Stimulated activated CD8-positive, alpha-beta memory T cell treated with anti-CD3 and anti-CD28 coated beads, Interleukin-2, amount 100 ng/mL, for 1 hour (primary cell): ENCODE data around the gene CRAT.

Experiments
- DNase-seq, 2 donors: peaks; one replicate each; pipeline ENCODE4 v3.0.0-alpha.2; 2020; ENCODE audit warnings: low read depth in 2 of 2

The CRAT gene

DNA sequence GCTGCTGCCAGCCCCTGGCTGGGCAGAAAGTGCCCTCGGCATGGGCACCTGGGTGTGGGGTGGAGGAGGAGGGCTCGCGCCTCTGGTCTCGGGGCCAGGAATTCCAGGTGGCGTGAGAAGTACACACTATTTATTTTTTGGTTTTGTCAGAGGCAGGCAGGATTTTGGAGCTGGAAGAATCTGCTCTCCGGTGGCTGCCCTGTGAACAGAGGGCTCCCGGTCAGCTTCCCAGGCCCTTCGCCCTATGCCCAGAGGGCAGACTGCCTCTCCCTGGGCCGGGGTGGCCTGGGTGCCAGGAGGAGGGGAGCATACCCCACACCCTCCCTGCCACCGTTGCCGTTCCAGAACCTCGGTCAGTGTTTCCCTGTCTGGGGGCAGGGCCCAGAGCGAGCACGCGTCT lies 21.3 kb downstream of the CRAT start:
- DNase-seq = no peak

DNA sequence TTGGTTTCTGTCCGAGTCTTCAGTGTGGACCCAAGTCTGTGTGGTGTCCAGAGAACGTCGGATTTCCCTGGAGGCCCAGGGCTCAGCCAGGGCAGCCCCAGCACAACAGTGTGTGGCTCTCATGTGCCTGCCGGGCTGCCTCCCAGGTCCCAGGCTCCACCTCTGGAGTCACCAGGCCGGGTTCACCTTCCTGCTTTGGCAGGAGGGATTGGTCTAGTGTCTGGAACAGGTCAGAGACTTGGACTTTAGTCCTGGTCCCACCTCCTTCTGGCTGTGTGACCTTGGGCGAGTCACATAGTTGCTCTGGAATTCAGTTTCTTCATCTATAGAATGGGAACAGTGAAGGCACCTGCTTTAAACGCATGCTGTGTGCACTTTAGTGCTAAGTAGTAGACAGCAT lies 26.5 kb downstream of the CRAT start:
- DNase-seq = no peak

DNA sequence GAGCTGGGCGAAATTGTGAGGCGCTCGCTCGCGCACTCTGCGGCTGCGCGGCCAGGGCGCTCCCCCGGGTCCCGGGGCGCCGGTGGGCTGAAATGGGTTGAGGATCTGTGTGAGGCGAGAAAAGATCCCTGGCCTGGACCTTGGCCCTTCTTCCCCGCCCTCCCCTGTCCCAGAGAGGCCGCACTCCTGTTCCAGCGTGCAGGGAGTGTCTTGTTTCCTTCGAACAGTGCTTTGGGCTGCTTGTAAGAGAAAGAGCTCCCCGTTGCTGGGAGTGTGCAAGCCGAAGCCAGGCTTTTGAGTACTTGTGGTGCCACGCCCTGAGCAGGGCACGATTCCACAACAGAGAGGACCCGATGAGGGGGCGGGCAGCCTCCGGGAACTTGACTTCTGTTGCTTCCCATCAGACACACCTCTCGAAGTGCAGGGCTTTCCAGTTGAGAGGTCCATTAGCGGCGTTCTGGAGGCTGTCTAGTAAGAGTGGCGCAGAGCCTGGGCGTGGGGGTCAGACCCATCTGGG lies 29.1 kb downstream of the CRAT start:
- no peak for DNase-seq

DNA sequence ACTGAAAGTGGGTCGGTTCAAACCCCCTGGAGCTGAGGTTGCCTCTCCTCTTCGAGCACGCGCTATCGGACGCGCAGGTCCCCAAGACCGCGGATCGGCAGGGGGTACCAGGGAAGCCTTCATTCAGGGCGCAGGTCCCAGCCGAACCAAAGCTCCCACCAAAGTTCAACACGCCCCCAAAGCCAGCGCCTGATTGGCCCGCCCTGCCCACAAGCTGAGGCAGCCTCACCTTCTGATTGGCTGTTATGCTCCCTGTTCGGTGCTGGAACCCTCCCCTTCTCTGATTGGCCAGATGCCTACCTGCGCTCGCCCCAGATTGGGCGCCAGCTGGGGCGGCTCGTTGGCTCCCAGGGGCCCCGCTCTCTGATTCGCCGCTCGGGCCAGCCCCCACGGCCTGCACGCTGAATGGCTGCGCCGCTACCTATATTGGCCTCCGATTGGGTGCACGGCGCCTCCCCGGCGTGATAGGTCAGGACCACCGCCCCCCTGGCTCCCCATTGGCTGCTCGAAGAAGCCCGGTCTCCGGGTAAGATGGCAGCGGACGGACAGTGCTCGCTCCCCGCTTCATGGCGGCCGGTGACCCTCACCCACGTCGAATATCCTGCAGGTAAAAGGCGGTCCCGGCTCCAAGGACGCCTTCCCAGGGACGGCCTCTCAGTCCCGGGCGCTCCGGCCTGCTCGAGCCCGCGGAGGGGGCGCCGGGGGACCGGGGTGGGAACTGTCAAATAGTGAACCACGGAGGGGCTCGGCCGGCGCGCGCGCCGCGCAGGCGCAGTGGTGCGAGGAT lies 29.8 kb downstream of the CRAT start, which contains the start of gene DOLPP1:
TSS of gene DOLPP1 (plus strand) at position 511 of the 787 bp plus-strand sequence. CDS start at position 532, 21 bp downstream.
- DNase-seq = peak; percentile 96 to 98

DNA sequence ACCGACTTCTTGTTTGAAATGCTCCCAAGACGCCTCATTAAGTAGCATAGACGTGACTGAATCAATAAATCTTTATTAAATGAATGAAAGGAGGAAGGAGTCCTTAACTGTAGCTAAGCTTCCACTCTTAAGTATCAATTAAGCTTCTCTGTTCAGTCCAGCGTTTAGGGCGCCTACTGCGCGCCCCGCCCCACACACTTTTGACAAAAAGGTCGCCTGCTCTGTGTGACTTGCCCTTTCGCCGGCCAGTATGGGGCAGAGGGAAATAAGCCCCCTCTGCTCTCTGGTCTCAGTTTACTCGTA lies 30.3 kb downstream of the CRAT start:
- no peak for DNase-seq

DNA sequence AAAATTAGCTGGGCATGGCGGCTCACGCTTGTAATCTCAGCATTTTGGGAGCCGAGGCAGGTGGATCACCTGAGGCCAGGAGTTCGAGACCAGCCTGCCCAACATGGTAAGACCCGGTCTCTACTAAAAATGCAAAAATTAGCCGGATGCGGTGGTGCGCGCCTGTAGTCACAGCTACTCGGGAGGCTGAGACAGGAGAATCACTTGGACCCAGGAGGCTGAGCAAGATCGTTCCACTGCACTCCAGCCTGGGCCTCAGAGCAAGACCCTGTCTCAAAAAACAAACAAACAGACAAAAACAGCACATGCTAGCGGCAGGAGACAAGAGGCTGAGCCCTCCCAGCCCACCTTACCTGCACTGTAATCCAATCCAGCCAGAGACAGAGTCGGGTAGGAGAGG lies 30.8 kb downstream of the CRAT start:
- DNase-seq = no peak

DNA sequence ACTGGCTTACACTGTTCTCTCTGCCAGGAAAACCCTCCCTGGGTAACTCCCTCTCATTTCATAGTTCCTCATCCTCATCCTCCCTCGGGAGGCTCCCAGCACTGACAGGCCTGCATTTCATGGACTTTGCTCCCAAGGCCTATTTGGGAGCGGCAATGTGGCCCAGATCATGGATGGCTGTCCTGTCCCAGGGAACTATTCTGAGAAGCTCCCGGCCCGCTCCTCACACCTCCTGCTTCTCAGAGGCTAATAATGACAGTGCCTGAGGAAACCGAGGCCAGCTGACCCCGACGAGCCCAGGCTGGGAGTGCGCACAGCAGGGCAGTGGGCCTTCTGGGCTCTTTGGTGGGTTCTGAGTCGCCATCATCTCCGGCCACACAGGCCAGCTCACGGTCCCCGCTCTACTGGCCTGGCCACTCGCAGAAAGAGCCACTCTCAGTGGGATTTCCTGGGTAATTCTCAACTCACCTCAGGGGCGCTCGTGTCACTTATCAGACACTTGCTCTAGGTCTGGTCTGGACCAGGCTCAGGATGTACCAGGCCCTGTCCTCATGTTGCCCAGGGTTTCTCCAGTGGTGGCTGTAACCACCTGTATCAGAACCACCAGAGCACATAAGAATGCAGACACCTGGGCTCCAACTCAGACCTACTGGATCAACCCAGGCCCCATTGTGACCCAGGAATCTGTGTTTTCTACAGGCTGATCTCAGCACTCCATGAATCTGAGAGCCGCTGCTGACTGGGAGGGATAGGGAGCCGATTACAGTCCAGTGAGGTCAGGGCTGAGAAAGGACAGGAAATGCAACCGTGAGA lies 31.7 kb downstream of the CRAT start:
- no peak for DNase-seq

DNA sequence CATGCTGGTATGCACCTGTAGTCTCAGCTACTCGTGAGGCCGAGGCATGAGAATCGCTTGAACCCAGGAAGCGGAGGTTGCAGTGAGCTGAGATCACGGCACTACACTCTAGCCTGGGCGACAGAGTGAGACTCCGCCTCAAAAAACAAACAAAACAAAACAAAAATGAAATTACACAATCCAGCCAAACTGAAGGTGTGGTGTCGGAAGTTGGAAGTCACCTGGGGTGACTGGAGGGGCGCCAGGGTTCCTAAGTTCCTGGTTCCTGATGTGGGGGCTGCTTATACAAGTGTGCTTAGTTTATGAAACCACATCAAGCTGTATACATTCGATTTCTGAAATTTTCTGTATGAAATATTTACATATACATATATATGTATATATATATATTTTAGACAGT lies 33.4 kb downstream of the CRAT start:
- no peak for DNase-seq

DNA sequence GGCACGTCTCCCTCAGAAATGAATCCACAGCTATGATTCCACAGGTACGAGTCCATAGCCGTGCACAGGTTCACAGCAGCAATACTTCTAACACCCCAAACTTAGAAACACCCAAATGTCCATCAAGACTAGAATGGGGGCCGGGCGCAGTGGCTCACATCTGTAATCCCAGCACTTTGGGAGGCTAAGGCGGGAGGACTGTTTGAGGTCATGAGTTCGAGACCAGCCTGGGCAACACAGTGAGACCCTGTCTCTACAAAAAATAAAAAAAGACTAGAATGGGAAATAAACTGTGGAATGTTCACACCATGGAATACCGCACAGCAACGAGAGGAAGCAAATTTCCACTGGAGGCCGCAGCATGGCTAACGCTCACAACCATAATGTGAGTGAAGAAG lies 34.0 kb downstream of the CRAT start:
- DNase-seq = no peak

DNA sequence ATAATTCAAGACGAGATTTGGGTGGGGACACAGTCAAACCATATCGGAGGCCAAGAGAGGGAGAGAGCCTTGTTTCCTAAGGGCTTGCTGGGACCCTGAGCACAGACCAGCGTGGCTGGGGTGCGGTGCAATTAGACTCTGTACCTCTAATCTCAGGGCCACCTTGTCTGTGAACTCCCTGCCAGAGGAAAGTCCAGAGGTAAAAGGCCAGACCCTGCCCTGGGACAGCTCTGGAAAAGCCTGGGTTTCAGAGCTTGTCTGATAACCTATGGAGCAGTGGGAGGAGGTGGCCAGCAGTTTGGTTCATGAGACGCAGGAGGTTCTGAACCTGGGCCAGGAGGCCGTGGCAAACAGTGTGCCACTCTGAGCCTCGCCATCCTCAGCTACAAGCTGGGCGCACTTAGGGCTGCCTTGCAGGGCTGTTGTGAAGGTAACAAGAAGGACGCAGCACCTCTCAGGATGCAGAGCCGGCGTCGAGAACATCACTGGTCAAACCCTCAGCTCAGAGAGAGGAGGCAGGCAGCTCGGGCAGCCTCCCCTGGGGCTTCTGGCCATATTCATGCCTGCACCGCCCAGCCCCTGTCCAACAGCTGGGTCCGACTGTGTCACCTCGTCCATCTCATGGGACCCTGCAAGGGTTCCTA lies 34.5 kb downstream of the CRAT start:
- no peak for DNase-seq

DNA sequence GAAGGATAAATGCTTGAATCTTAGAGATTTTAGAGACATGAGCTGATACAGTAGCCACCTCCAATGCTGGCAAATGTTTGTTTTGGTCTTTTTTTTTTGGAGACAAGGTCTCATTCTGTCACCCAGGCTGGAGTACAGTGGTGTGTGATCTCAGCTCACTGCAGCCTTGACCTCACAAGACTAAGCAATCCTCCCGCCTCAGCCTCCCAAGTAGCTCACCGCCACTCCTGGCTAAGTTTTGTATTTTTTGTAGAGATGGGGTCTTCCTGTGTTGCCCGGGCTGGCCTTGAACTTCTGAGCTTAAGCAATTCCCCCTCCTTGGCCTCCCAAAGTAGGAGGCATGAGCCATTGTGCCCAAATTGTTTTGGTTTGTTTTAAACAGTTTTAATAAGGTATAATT lies 36.5 kb downstream of the CRAT start:
- no peak for DNase-seq

DNA sequence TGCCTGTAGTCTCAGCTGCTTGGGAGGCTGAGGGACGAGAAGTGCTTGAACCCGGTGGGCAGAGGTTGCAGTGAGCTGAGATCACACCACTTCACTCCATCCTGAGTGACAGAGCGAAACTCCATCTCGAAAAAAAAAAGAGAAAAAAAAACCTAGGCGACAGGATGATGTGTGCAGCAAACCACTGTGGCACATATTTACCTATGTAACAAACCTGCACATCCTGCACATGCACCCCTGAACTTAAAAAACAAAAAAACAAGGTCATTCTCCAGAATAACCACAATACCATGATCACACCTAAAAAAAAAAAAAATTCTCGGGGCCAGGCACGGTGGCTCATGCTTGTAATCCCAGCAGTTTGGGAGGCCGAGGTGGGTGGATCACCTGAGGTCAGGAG lies 37.2 kb downstream of the CRAT start:
- DNase-seq = no peak

DNA sequence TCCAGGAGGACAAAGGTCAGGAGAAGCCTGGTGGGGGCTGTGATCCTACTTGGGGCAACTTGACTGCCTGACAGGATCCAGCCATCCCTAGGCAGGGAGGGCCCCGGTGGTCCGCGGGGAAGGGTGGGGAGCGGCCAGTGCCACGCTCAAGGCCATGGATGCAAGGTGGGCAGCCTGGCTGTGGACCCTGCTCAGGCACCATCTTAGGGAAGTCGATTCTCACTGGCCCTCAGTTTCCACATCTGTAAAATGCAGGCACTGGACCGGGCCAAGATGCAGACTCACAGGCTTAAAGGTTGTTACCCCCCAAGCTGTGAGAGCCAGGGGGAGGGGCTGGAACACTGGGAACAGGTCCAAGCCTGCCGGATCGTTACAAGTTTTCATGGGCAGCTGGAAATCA lies 38.4 kb downstream of the CRAT start:
- DNase-seq = no peak

DNA sequence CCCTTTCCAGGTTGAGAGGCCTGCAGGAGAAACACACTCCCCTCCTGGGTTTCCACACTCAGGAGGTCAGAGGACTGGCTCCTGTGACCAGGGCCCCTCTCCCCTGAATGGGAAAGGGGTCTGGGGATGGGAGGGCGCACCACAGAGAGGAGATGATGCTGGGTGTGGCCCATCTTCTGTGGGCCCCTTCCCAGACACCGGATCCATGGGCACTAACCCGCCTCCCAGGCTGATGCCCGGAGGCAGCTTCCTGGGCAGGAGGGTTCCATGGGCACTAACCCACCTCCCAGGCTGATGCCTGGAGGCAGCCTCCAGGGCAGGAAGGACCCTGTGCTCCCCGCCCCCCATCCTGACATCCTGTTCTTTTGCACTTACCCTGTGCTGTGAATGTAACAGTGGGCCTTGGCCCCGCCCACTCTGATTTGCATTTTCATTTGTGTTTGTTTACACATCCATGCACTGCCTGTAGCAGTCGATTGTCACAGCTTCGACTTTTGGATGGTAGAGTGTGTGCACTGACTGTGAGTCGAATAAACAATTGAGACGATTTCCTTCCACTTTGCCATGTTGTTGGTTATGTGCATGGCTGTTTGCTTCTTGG lies 39.0 kb downstream of the CRAT start:
- DNase-seq = no peak

DNA sequence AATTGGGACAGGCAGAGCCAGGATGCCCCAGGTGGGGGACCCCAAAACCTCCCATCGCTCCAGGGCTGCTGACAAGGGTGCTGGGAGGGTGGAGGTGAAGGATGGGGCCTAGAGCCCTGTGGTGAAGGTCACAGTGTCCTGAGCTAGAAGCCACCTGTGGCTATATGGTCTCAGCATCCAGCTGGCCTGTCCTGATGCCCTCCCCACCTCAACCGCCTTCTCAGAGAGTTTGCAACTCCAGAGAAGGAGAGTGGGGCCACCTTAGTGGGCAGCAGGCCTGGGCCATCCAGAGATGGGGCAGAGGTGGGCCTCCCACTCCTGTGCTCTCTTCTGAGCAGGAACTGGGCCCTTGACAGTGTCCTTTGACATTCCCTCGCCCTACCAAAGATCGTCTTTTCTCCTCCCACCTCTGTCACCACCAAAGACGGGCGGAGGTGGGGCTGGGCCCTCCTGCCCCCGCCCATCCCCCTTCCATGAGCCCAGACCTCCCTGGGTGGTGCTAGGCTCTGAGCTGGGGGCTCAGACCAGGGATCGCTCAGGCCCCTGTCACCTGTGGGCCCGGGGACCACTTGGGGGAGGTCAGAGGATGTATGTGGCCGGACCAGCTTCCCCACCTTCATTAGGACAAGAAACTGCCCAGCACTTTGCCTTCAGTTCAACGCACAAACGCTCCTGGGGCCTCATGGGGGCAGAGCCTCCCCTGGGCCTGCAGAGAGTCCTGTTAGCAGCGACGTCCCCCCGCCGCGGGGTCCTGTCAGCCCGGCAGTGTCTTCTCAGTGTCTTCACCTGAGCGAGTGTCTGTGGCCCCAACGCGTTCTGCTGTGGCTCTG lies 39.7 kb downstream of the CRAT start:
- DNase-seq = no peak

DNA sequence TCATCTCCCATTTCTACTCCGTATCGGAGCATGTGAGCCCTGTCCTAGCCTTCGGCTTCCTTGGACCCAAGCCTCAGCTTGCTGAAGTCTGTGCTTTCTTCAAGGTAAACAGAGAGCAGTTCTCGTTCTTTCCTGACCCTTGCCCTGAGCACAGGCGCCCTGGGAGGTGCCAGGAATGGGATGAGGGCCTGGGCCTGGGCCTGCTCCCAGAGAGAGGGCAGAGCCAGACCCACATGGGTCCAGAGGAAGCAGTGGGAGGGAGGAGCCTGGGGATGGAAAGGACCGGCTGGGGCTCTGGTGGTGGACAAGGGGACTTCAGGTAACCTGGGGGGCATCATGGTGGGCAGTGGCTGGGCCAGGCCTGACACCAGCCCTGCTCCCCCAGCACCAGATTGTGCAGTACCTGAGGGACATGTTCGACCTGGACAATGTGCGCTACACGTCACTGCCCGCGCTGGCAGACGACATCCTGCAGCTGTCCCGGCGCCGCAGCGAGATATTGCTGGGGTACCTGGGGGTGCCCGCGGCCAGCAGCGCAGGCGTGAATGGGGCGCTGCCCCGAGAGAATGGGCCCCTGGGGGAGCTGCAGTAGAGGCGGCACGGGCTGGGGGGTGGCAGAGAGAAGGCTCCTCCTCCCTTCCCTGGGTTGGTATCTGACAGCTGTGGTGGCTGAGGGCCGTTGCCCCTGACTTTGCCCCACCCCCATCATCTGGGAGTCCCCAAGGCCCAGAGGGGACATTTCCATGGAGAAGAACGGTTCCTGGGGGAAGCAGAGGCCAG lies 40.5 kb downstream of the CRAT start:
- no peak for DNase-seq

DNA sequence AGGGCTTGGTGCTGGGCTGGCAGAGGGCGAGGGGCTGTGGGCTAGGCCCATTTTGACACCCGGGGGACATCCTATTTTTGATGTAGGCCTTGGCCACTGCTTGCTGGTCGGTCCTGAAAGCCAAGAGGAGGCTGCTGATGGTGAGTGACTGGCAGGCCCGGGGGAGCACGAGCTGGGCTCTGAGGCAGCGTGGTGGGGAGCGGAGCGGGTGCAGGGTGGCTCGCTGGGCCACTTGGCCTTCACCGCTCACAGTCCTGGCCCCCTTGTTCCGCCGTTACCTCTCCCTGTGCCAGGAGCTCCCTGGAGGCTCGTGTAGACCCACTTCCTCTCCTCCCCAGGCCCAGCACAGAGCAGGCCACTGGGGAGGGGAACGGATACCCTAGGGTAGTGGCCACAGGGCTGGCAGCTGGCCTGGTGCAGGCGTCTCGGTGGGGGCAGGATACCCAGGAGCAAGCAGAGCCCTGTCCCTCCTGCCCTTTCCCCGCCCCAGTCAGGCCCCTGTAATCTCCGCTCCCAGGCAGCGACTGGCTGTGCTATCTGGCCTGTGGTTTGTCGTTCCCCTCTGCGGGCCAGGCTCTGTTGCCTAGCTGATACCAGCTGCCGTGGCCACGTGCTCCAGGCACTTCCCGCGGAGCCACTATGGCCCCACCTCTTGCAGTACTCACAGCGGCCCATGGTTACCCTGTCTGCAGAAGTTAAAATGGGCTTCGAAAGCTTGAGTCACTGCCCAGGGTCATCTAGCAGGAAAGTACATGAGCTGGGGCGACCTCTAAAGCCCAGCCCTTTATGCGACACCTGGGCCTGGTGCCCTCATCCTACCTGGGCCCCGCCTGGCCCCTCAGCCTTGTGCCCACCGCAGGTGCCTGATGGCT lies 41.4 kb downstream of the CRAT start:
- peak; percentile 30 to 32 for DNase-seq

DNA sequence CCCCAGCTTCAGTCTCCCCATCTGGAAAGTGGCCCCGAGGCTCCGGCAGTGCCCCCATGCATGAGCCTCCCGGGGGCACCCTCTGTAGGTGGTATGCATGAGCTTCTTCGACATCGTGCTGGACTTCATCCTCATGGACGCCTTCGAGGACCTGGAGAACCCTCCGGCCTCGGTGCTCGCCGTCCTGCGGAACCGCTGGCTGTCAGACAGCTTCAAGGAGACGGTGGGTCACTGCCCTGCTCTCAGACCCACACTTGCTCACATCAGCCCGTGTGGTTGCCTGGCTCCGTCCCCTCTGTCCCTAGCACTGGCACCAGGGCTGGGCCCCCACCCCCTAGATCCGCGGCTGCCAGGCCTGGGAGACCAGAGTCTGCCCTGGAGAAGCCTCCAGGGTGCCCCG lies 42.5 kb downstream of the CRAT start:
- no peak for DNase-seq

DNA sequence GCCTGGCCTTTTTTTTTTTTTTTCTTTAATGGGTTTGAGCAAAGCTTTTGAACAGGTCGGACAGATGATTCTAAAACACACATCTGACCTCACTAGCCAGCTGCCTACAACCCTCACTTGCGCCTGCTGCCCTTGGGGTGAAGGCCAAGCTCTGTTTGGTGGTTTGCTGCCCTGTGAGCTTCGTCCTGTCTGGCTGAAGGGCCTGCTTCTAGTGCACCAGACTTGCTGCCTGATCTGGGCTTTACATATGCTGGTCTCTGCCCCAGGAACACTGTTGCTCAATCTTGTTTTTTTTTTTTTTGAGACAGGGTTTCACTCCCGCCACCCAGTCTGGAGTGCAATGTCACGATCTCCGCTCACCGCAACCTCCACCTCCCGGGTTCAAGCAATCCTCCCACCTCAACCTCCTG lies 46.1 kb downstream of the CRAT start:
- no peak for DNase-seq

DNA sequence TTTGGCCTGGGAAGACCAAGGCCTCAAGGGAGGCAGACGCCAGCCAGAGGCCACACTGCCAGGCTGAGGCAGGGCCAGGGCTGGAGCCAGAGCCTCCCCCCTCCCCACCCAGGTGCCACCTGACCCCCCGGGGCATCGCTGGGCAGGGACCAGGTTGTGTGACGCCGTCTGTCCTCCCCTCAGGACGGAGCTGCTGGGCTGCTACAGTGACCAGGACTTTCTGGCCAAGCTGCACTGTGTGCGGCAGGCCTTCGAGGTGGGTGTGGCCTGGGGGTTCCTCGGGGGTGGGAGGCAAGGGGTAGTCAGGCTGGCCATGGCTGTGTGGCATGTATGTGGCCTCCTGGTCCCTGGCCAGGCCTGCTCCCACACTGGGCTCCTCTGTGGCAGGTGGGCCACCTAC lies 47.5 kb downstream of the CRAT start:
- no peak for DNase-seq
